HG02610 (cell line): ENCODE data around the gene SDR39U1.

Experiments used
- ATAC-seq: cut with Tn5 transposase; IDR thresholded peaks from one replicate; pipeline ENCODE4 v1.9.1; 2021; ENCODE audit warnings: mild to moderate bottlenecking, moderate library complexity; ENCODE audit not compliant: unreplicated experiment

The SDR39U1 gene

GRCh38 chr14:24414077-24414476 lies 28.5 kb downstream of the SDR39U1 start:
- ATAC-seq, result no peak

GRCh38 chr14:24411443-24412389 lies 30.9 kb downstream of the SDR39U1 start:
- peak; percentile 55 for ATAC-seq

- ATAC-seq, result no peak
Measured at GRCh38 chr14:24409956-24410355, 32.6 kb downstream of the SDR39U1 start.

GRCh38 chr14:24409192-24409591 lies 33.4 kb downstream of the SDR39U1 start:
- no peak for ATAC-seq

- no peak for ATAC-seq
Measured at GRCh38 chr14:24408764-24409163, 33.8 kb downstream of the SDR39U1 start.

- no peak for ATAC-seq
Measured at GRCh38 chr14:24407608-24408325, 34.8 kb downstream of the SDR39U1 start.

- ATAC-seq, result no peak
Measured at GRCh38 chr14:24406416-24406815, 36.2 kb downstream of the SDR39U1 start.

- ATAC-seq, result no peak
Measured at GRCh38 chr14:24404814-24405213, 37.8 kb downstream of the SDR39U1 start.

GRCh38 chr14:24403294-24403998 lies 39.1 kb downstream of the SDR39U1 start:
- no peak for ATAC-seq

- ATAC-seq, result no peak
Measured at GRCh38 chr14:24401810-24402702, 40.5 kb downstream of the SDR39U1 start.

- no peak for ATAC-seq
Measured at GRCh38 chr14:24399999-24400718, 42.4 kb downstream of the SDR39U1 start.

- ATAC-seq, result no peak
Measured at GRCh38 chr14:24399447-24399822, 43.1 kb downstream of the SDR39U1 start.

- no peak for ATAC-seq
Measured at GRCh38 chr14:24398653-24399446, 43.7 kb downstream of the SDR39U1 start, which contains the start of gene NYNRIN. NYNRIN (plus strand) TSS chr14:24399003; CDS start chr14:24399247, 244 bp downstream.

- no peak for ATAC-seq
Measured at GRCh38 chr14:24398293-24398652, 44.3 kb downstream of the SDR39U1 start.

GRCh38 chr14:24397639-24398292 lies 44.8 kb downstream of the SDR39U1 start:
- no peak for ATAC-seq

- ATAC-seq, result no peak
Measured at GRCh38 chr14:24395609-24396582, 46.7 kb downstream of the SDR39U1 start.

GRCh38 chr14:24394275-24394674 lies 48.3 kb downstream of the SDR39U1 start:
- ATAC-seq, result no peak
